Testis (tissue), 3 donors: ENCODE data around the gene IRF2. TPM values are rescaled to one million over a fixed set of nuclear protein-coding genes. Genes with fewer than 3 reads are reported as not detected.

Experiments used
- DNase-seq: peaks from one replicate; pipeline ENCODE4 v3.0.0-alpha.2; 2019
- H3K27ac ChIP-seq, 2 donors: fragments of 200-600 bp; sonication (generic); one replicate each; pipeline ENCODE4 v1.5.1; 2019
- H3K27me3 ChIP-seq: fragments of 200-600 bp; sonication (generic); one replicate; pipeline ENCODE4 v1.5.1; 2019
- H3K36me3 ChIP-seq: fragments of 200-600 bp; sonication (generic); one replicate; pipeline ENCODE4 v1.5.1; 2017; ENCODE audit warnings: low read depth; ENCODE audit errors: missing control alignments
- H3K4me1 ChIP-seq: fragments of 200-600 bp; sonication (generic); one replicate; pipeline ENCODE4 v1.5.1; 2019
- H3K4me3 ChIP-seq, 2 donors: fragments of 200-600 bp; sonication (generic); one replicate each; pipeline ENCODE4 v1.5.1; 2017 to 2019
- H3K9me3 ChIP-seq: fragments of 200-600 bp; sonication (generic); one replicate; pipeline ENCODE4 v1.5.1; 2017
- POLR2A ChIP-seq: fragments of 450-650 bp; IDR thresholded peaks from one replicate; pipeline ENCODE4 v1.6.1; 2017; ENCODE audit warnings: antibody characterized with exemption, mild to moderate bottlenecking, moderate library complexity
- WGBS, 2 donors: methylation state at CpG; one replicate each; pipeline ENCODE4 v1.1.5; 2018; 5-methylcytosine and 5-hydroxymethylcytosine counted together
- intact Hi-C: fragments of 100-400 bp; cut with DNase I; formaldehyde crosslinking; loops from one replicate; pipeline ENCODE4 v1.15.1; 2023; ENCODE audit warnings: low total_unique reads
- polyA plus RNA-seq: library from polyadenylated mRNA; stranded (reverse); fragments of 350-450 nt; fragmentation: Illumina TruSeq; extraction: RNeasy Lipid Tissue Mini Kit (QIAGEN cat#74804); gene quantifications from one replicate; pipeline ENCODE4 v1.2.3, GENCODE V29; 2014; ENCODE audit warnings: low read depth, low replicate concordance; ENCODE audit not compliant: insufficient read depth
- total RNA-seq, 2 donors: library from RNA; depleted of rRNA; stranded (reverse); fragments of >200 nt; gene quantifications; one replicate each; pipeline ENCODE4 v1.2.3, GENCODE V29; 2016
- TF ChIP-seq, protein P1 (sequence below), 3 experiments: fragments of 450-650 bp in 2 of 3; fragments of 200-600 bp in 1 of 3; sonication (generic) in 1 of 3; IDR thresholded peaks; one replicate each; pipeline ENCODE4 v1.5.1; 2016 to 2019; ENCODE audit warnings: antibody characterized with exemption in 3 of 3, mild to moderate bottlenecking in 2 of 3, moderate library complexity in 1 of 3

IRF2 gene
- total and polyA plus RNA-seq, 3 donors from 2014 or later: 13.0 to 22.3 (median 16.1) TPM

DNA sequence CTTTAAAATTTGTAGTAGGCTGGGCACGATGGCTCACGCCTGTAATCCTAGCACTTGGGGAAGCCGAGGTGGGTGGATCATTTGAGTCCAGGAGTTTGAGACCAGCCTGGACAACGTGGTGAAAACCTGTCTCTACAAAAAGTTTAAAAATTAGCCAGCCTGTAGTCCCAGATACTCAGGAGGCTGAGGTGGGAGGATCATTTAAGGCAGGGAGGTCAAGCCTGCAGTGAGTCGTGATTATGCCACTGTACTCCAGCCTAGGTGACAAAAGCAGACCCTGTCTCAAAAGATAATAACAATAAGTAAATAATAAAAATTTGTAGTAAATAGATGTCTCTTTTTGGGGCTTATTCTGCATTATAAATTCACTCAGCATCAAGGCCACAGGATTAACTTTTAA lies 118.5 kb downstream of the IRF2 start:
- Histone ChIP-seq H3K27ac (no peak overlapping the region), H3K27me3 (no peaks in the 10 kb centered on the region)
- WGBS, 2 donors: 82% methylated on average over 5 of the region's 5 CpGs

DNA sequence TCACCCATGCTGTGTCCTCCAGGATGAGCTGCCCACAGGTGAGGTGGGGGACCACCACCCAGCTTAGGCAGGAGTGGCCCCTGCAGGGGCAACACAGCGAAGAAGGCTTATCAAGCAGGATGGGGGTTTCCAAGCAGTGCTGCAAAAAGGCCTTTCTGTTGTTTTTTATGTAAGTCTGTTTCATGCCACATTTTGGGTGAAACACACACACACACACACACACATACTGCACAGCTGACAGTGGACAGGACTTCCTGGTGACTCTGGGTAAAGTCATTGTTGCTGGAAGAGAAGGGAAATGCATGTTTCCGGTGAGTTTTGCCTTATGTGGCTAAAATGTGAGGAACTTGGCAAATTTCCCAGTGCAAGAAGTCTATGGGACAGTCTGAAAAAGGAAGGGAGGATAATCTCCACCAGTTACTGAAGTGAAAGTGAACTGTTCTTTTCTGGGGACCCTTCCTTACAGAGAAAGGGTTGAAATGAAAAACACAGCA lies 119.2 kb downstream of the IRF2 start:
- 32 to 35% methylated on average over 2 of the region's 2 CpGs for WGBS, 2 donors

More for the DNA sequence above, 118.5 kb downstream of the IRF2 start:
- H3K4me3 ChIP-seq: no peak overlapping the region
- intact Hi-C loops: no loop called here
- TF ChIP-seq, protein P1, sequence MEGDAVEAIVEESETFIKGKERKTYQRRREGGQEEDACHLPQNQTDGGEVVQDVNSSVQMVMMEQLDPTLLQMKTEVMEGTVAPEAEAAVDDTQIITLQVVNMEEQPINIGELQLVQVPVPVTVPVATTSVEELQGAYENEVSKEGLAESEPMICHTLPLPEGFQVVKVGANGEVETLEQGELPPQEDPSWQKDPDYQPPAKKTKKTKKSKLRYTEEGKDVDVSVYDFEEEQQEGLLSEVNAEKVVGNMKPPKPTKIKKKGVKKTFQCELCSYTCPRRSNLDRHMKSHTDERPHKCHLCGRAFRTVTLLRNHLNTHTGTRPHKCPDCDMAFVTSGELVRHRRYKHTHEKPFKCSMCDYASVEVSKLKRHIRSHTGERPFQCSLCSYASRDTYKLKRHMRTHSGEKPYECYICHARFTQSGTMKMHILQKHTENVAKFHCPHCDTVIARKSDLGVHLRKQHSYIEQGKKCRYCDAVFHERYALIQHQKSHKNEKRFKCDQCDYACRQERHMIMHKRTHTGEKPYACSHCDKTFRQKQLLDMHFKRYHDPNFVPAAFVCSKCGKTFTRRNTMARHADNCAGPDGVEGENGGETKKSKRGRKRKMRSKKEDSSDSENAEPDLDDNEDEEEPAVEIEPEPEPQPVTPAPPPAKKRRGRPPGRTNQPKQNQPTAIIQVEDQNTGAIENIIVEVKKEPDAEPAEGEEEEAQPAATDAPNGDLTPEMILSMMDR (IDR thresholded peaks at IDR 0.05): no peak
- no peaks in the 10 kb centered on the region for H3K9me3 ChIP-seq
- H3K36me3 ChIP-seq: no peaks in the 10 kb centered on the region
- DNase-seq: no peak
- no peaks in the 10 kb centered on the region for H3K4me1 ChIP-seq

DNA sequence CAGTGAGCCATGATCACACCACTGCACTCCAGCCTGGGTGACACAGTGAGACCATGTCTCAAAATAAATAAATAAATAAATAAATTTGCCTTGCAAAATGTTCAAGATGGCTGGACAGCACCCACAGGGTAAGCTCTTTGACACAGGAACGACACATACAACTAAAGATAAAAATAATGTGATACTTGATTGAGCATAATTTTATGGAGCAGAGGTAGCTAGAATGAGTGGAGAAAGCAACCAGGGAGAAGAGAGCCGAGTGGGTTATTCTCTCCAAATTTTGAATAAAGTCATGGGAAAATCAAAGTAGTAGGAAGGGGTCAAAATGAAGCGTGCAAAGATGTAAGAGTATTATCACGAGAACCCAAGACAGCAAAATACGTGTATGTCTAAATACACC lies 121.5 kb downstream of the IRF2 start:
- H3K27ac ChIP-seq: no peak overlapping the region
- WGBS, 2 donors: 88 to 92% methylated on average over 5 of the region's 5 CpGs
- no peaks in the 10 kb centered on the region for H3K36me3 ChIP-seq
- no peak for DNase-seq
- H3K9me3 ChIP-seq: no peaks in the 10 kb centered on the region
- H3K4me3 ChIP-seq: no peak overlapping the region
- H3K27me3 ChIP-seq: no peaks in the 10 kb centered on the region
- H3K4me1 ChIP-seq: peaks cover 15% of the 10 kb centered on the region
- no peak for TF ChIP-seq POLR2A
- intact Hi-C loops: no loop called here

More for the DNA sequence above, 119.2 kb downstream of the IRF2 start:
- Histone ChIP-seq H3K9me3 (no peaks in the 10 kb centered on the region), H3K27me3 (no peaks in the 10 kb centered on the region), H3K4me1 (no peaks in the 10 kb centered on the region), H3K27ac (no peak overlapping the region), H3K4me3 (no peak overlapping the region), H3K36me3 (no peaks in the 10 kb centered on the region)
- intact Hi-C loops: no loop called here
- DNase-seq: peak; percentile 28
- TF ChIP-seq, protein P1 (IDR thresholded peaks at IDR 0.05): no peak
- no peak for TF ChIP-seq POLR2A

DNA sequence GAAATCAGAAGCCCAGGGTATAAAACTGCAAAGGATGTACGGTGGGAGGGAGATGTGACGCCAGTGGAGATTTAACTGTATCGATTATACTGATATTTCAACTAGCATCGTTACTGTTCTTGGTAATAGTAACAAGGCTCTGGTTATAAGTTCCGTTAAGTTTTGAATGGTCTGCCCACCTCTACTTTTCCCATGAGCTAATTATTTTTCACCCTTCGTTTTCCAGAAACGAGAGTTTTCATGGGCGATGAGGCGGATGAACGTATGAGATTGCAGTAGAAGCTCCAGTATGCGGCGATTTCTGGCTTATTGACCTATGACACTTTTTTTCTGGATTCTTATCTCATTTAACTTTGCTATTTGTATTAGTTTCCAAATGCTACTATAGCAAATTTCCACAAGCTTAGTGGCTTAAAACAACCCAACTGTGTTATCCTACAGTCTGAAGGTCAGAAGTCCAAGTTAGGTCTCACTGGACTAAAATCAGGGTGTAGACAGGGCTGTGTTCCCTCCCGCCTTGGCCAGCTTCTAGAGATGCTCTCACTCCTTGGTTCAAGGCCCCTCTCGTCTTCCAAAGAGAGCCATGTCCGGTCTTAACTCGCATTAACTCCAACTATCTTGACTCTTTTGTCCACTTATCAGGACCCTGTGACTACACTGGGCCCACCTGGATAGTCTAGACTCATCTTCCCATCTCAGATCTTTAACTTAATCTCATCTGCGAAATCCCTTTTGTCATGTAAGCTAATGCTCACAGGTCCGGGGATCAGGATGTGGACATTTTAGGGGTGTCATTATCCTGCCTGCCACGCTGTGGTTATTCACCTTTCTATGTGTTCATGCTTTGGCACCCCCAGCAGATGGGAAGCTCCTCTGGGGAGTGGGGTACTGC lies 122.5 kb downstream of the IRF2 start:
- Histone ChIP-seq H3K27ac (no peak overlapping the region), H3K4me1 (peaks cover 26% of the 10 kb centered on the region), H3K4me3 (no peak overlapping the region), H3K27me3 (no peaks in the 10 kb centered on the region), H3K9me3 (no peaks in the 10 kb centered on the region), H3K36me3 (no peaks in the 10 kb centered on the region)
- DNase-seq: no peak
- WGBS, 2 donors: 88 to 92% methylated on average over 19 of the region's 19 CpGs
- intact Hi-C loops: no loop called here
- TF ChIP-seq, protein P1 (IDR thresholded peaks at IDR 0.05): no peak

DNA sequence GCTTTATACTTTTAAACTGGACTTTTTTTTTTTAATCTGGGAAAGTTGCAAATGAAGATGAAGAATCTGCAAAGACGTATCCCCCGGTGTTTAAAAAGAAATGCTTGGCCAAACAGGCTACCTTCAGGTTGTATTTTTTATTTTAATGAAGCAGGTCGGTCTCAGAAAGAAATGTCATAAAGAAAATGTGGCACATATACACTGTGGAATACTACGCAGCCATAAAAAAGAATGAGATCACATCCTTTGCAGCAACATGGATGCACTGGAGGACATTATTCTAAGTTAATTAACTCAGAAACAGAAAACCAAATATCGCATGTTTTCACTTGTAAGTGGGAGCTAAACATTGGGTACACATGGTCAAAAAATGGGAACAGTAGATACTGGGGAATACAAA lies 123.4 kb downstream of the IRF2 start:
- TF ChIP-seq, protein P1 (IDR thresholded peaks at IDR 0.05): no peak
- no peak for TF ChIP-seq POLR2A
- DNase-seq: no peak
- Histone ChIP-seq H3K36me3 (no peaks in the 10 kb centered on the region), H3K4me1 (peaks cover 26% of the 10 kb centered on the region), H3K27ac (no peak overlapping the region), H3K4me3 (no peak overlapping the region), H3K27me3 (no peaks in the 10 kb centered on the region), H3K9me3 (no peaks in the 10 kb centered on the region)
- WGBS, 2 donors: 95 to 97% methylated on average over 5 of the region's 5 CpGs
- intact Hi-C loops: no loop called here
